ENCODE results near the gene DLGAP1. TPM values are rescaled to one million over a fixed set of nuclear protein-coding genes. Genes with fewer than 3 reads are reported as not detected.

The DLGAP1 gene
- total RNA-seq, 1 experiment from 2014 or later = 0.39 TPM

DNA sequence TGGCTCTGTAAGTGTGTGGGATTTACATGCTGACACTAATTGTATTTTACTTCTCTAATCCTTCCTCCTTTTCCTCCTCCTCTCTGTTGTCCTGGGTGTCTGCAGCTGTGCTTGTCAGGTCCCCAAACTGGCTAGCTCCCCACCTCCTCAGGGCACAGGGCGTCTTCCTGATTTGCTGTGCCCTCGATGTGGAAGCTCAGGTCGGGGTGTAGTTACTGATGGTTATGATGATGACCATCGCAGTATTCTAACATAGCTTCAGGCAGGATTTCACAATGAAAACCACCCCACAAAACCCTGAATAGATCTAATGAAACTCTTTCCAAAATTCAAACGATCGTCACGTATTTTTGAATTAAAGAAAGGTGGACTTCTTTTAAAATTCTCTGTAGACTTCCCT, 576.7 kb downstream of the DLGAP1 start:
- ChIA-PET RAD21 (ENCODE audit: low non-redundant PET in 1 of 2, low total read pairs in 2 of 2, uncharacterized antibody in 2 of 2, unreplicated experiment in 2 of 2) (no interaction called here), POLR2A (no interaction called here), CTCF (no interaction called here)
- Histone ChIP-seq H3K79me2 (ENCODE audit: insufficient read depth, low read length) (no peaks in the 10 kb centered on the region), H3K27me3 (ENCODE audit: insufficient read depth, low read length) (peaks cover 47% of the 10 kb centered on the region), H3K9me3 (ENCODE audit: control insufficient read depth in 1 of 2, insufficient read depth in 1 of 2, low read depth in 1 of 2, low read length in 2 of 2) (no peaks in the 10 kb centered on the region), H2AFZ (ENCODE audit: low read depth, low read length, poor library complexity, severe bottlenecking) (no peak overlapping the region), H4K20me1 (ENCODE audit: insufficient read depth) (no peaks in the 10 kb centered on the region), H3K4me3 (replicated peaks in 1 of 2; ENCODE audit: low read depth in 1 of 2, low read length in 2 of 2) (no peak overlapping the region), H3K4me2 (ENCODE audit: low read length) (no peak overlapping the region), H3K9me2 (ENCODE audit: insufficient read depth) (no peaks in the 10 kb centered on the region), H3K27ac (ENCODE audit: low read depth, low read length) (no peak overlapping the region), H3K9ac (ENCODE audit: low read length) (no peak overlapping the region), H3K4me1 (ENCODE audit: control insufficient read depth in 1 of 2, insufficient read depth in 2 of 2, low read length in 2 of 2) (no peaks in the 10 kb centered on the region), H3K36me3 (ENCODE audit: control insufficient read depth in 1 of 2, insufficient read depth in 2 of 2, low read length in 2 of 2) (no peaks in the 10 kb centered on the region)
- no peak for DNase-seq (ENCODE audit: low read depth, low spot score)
- no peak for ATAC-seq
- TF ChIP-seq, protein P1, sequence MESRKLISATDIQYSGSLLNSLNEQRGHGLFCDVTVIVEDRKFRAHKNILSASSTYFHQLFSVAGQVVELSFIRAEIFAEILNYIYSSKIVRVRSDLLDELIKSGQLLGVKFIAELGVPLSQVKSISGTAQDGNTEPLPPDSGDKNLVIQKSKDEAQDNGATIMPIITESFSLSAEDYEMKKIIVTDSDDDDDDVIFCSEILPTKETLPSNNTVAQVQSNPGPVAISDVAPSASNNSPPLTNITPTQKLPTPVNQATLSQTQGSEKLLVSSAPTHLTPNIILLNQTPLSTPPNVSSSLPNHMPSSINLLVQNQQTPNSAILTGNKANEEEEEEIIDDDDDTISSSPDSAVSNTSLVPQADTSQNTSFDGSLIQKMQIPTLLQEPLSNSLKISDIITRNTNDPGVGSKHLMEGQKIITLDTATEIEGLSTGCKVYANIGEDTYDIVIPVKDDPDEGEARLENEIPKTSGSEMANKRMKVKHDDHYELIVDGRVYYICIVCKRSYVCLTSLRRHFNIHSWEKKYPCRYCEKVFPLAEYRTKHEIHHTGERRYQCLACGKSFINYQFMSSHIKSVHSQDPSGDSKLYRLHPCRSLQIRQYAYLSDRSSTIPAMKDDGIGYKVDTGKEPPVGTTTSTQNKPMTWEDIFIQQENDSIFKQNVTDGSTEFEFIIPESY (IDR thresholded peaks at IDR 0.05; ENCODE audit: extremely low read depth, insufficient replicate concordance, low read length) = no peak
- TF ChIP-seq ZFX (IDR thresholded peaks at IDR 0.05) = no peak
- TF ChIP-seq EGR1 (IDR thresholded peaks at IDR 0.05; ENCODE audit: low read depth) = no peak
- no peak for TF ChIP-seq JUND (IDR thresholded peaks at IDR 0.05)
- BruUV-seq (replicated peaks) = no TSS peak
- intact Hi-C loops (cut with micrococcal nuclease) = no loop called here

DNA sequence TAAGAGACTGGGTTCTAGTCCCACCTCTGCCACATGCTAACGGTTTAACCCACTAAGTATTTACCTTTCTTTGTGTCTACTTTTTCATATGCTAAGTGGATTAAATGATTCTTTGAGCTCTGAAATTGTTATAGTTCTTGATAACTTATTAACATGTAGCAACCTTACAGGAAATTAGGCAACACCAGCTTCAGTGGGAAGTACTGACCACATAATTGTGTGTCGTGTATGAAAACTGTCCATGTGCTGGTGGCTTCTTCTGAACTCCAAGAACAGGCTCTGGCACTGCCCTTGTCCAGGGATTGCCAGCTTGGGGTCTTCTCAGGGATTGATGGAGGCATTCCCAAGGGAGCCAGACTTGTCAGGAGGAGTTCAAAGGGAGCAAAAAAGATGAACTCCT, 577.4 kb downstream of the DLGAP1 start:
- H3K9ac ChIP-seq (ENCODE audit: low read length) = no peak overlapping the region
- H3K4me2 ChIP-seq (ENCODE audit: low read length) = no peak overlapping the region
- ATAC-seq (no peak), DNase-seq (ENCODE audit: low read depth, low spot score) (no peak)
- H3K4me1 ChIP-seq (ENCODE audit: control insufficient read depth in 1 of 2, insufficient read depth in 2 of 2, low read length in 2 of 2) = no peaks in the 10 kb centered on the region
- no peak overlapping the region for H3K27ac ChIP-seq (ENCODE audit: low read depth, low read length)
- no peak overlapping the region for H3K4me3 ChIP-seq (replicated peaks in 1 of 2; ENCODE audit: low read depth in 1 of 2, low read length in 2 of 2)
- intact Hi-C loops (cut with micrococcal nuclease) = no loop called here
- H3K9me2 ChIP-seq (ENCODE audit: insufficient read depth) = no peaks in the 10 kb centered on the region
- H3K9me3 ChIP-seq (ENCODE audit: control insufficient read depth in 1 of 2, insufficient read depth in 1 of 2, low read depth in 1 of 2, low read length in 2 of 2) = no peaks in the 10 kb centered on the region
- BruUV-seq (replicated peaks) = no TSS peak
- H4K20me1 ChIP-seq (ENCODE audit: insufficient read depth) = no peaks in the 10 kb centered on the region
- RAD21 ChIA-PET (ENCODE audit: low non-redundant PET in 1 of 2, low total read pairs in 2 of 2, uncharacterized antibody in 2 of 2, unreplicated experiment in 2 of 2) = no interaction called here
- POLR2A ChIA-PET = no interaction called here
- H3K79me2 ChIP-seq (ENCODE audit: insufficient read depth, low read length) = no peaks in the 10 kb centered on the region
- H3K36me3 ChIP-seq (ENCODE audit: control insufficient read depth in 1 of 2, insufficient read depth in 2 of 2, low read length in 2 of 2) = no peaks in the 10 kb centered on the region
- peaks cover 51% of the 10 kb centered on the region for H3K27me3 ChIP-seq (ENCODE audit: insufficient read depth, low read length)
- CTCF ChIA-PET = no interaction called here
- TF ChIP-seq RAD21 (IDR thresholded peaks at IDR 0.05; ENCODE audit: low read depth) (no peak), EZH2phosphoT487 (IDR thresholded peaks at IDR 0.05; ENCODE audit: borderline replicate concordance) (no peak), ZNF274 (IDR thresholded peaks at IDR 0.05; ENCODE audit: low read depth, low read length) (no peak), CBX3 (IDR thresholded peaks at IDR 0.05; ENCODE audit: low read depth) (no peak)
- TF ChIP-seq, protein P1 (IDR thresholded peaks at IDR 0.05; ENCODE audit: extremely low read depth, insufficient replicate concordance, low read length) = no peak
- no peak overlapping the region for H2AFZ ChIP-seq (ENCODE audit: low read depth, low read length, poor library complexity, severe bottlenecking)

All from HCT116 (cell line).